GM18502 (cell line): ENCODE measurements around the gene RASGRP4.
"Not testable (repeated sequence)": the region's sequence is repeated elsewhere in the genome, so short reads cannot be mapped to it uniquely, and the experiment has no call there.

Experiments
- ATAC-seq: cut with Tn5 transposase; IDR thresholded peaks from one replicate; pipeline ENCODE4 v1.9.1; 2021; ENCODE audit warnings: mild to moderate bottlenecking; ENCODE audit not compliant: unreplicated experiment, poor library complexity

The RASGRP4 gene, protein sequence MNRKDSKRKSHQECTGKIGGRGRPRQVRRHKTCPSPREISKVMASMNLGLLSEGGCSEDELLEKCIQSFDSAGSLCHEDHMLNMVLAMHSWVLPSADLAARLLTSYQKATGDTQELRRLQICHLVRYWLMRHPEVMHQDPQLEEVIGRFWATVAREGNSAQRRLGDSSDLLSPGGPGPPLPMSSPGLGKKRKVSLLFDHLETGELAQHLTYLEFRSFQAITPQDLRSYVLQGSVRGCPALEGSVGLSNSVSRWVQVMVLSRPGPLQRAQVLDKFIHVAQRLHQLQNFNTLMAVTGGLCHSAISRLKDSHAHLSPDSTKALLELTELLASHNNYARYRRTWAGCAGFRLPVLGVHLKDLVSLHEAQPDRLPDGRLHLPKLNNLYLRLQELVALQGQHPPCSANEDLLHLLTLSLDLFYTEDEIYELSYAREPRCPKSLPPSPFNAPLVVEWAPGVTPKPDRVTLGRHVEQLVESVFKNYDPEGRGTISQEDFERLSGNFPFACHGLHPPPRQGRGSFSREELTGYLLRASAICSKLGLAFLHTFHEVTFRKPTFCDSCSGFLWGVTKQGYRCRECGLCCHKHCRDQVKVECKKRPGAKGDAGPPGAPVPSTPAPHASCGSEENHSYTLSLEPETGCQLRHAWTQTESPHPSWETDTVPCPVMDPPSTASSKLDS

DNA sequence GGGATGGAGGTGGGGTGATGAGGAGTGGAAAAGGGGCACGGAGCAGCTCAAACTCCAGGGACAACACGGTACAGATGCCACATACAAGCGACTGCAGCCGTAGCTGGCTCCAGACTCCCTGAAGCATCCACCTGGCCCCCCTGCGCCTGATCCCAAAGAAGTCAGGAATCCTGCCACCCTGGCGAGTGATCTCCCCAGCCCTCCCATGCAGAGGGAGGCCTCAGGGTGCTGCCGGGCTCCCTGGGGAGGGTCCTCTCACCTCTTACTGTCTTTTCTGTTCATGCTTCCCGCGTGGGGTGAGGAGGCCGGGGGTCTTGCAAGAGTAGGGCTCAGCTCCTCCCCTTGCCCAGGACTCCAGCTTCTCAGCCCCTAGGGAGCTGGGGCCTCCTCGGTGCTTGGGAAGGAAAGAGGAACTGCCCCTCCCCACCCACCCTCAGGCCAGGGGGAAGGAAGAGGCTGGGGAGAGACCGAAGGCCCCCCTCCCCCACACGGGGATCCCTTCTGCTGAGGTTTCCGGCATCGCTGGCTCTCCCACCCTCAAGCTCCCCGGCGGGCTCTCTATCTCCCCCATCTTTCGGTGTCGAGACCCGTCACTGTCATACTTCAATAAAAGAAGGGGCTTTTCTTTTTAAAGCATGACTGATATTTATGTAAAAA is at the start of gene RASGRP4:
TSS of gene RASGRP4 (minus strand) at position 410 of the 657 bp plus-strand sequence. CDS start at position 282, 128 bp downstream.
- no peak for ATAC-seq

DNA sequence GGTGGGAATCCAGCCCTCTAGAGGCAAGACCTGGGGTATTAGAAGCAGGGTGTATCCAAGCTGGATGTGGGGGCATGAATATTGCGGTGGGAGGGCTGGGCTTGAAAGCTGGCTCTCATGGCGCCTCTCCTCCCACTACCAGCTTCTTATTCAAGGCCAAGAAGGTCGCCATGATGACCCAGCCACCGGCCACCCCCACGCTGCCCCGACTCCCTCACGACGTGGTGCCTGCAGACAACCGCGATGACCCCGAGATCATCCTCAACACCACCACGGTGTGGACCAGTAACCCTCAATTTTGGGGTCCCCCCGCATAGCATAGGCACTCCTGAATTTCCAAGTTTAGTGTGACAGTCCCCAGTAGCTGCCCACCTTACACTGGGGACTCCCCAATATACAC is 49.2 kb upstream of the RASGRP4 start:
- no peak for ATAC-seq

DNA sequence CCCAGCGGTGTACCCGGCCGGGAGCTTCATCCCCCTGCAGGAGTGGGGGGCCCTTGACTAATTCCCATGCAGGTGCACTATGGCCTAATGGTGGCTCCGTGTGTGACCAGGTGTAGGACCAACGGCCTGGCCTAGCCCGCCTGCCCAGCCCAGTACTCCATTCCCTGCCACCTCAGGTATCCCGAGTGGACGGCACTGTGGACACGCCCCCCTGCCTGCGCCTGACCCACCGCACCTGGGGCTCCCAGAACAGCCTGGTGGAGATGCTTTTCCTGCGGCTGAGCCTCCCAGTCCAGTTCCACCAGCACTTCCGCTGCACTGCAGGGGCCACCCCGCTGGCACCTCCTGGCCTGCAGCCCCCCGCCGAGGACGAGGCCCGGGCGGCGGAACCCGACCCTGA is 47.2 kb upstream of the RASGRP4 start:
- no peak for ATAC-seq

DNA sequence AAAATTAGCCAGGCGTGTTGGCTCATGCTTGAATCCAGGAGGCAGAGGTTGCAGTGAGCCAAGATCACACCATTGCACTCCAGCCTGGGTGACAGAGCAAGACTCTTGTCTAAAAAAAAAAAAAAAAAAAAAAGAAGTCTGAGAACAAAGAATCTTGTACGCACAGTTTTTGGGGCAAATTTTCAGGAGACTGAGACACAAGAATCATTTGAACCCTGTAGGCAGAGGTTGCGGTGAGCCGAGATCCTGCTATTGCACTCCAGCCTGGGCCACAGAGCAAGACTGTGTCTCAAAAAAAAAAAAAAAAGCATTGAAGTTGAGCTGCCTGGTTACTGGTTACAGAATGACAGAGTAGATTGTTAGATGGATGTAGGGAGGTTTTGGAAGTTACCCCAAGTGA is 46.7 kb upstream of the RASGRP4 start:
- not testable (repeated sequence) for ATAC-seq

DNA sequence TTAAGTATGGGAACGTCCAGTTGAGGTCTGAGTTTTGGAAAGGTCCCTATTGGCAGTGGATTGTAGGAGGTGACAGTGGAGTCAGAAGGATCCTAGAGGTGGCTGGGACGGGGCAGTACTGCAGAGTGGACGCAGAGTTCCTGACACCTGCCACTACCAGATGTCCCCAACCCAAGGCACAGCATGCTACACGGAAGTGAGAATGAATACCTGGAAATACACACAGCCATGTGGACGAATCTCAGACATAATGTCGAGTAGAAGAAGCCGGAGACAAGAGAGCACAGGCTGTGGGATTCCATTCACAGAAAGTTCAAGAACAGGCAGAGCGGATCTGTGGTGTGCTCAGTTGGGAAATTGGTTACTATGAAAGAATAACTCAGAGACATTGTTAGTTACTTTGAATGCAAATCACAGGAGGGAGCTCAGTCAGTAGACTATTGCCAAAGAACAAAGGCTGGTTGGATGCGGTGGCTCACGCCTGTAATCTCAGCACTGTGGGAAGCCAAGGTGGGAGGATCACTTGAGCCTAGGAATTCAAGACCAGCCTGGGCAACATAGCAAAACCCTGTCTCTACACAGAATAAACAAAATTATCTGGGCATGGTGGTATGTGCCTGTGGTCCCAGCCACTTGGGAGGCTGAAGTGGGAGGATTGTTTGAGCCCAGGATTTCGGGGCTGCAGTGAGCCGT is 44.9 kb upstream of the RASGRP4 start:
- ATAC-seq, result no peak

DNA sequence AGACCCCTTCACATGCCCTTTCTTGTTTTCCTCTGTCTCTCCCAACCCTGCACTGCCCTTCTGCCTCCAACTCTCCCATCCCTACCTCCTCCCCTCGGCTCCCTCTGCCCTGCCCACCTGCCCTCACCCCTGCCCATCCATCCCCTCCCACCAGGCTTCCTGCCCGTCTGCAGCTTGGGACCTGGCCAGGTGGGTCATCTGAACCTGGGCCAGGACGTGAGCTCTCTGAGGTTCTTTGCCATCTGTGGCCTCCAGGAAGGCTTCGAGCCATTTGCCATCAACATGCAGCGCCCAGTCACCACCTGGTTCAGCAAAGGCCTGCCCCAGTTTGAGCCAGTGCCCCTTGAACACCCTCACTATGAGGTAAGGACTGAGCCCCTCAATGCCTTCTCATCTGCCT is 43.1 kb upstream of the RASGRP4 start:
- ATAC-seq, result no peak

DNA sequence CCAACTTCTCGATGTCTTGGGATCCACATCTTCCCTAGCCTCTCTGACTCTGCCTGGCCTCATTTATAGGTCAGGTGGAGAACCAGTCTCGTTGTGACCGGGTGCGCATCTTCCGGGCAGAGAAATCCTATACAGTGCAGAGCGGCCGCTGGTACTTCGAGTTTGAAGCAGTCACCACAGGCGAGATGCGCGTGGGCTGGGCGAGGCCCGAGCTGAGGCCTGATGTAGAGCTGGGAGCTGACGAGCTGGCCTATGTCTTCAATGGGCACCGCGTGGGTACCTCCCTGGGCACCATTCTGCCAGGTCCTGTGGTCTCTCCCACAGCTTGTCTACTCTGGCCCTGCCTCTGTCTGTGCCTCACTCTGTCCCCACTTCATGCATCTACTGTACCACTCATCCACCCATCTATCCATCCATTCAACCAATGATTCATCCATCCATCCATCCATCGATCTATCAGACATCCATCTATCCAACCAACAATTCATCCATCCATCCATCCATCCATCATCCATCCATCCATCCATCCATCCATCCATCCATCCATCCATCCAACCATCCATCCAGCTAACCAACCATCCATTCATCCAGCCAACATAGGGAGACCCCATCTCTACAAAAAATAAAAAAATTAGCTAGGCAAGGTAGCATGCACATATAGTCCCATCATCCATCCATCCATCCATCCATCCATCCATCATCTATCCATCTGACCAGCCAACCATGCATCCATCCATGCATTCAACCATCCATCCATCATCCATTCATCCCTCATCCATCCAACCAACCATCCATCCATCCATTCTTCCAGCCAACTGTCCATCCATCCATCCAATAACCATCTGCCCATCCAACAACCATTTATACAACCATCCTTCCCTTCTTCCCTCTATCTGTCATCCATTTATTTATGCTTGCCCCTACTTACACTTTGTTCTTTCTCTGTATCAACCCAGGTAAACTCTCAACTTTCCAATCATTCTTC is 41.8 kb upstream of the RASGRP4 start:
- no peak for ATAC-seq

DNA sequence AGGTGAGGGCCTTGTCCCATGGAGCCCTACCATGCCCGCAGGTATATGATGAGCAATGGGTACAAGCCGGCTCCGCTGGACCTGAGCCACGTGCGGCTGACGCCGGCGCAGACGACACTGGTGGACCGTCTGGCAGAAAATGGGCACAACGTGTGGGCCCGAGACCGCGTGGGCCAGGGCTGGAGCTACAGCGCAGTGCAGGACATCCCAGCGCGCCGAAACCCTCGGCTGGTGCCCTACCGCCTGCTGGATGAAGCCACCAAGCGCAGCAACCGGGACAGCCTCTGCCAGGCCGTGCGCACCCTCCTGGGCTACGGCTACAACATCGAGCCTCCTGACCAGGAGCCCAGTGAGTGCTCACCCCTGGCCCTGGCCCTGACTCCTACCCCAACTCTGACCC is 40.0 kb upstream of the RASGRP4 start:
- no peak for ATAC-seq

DNA sequence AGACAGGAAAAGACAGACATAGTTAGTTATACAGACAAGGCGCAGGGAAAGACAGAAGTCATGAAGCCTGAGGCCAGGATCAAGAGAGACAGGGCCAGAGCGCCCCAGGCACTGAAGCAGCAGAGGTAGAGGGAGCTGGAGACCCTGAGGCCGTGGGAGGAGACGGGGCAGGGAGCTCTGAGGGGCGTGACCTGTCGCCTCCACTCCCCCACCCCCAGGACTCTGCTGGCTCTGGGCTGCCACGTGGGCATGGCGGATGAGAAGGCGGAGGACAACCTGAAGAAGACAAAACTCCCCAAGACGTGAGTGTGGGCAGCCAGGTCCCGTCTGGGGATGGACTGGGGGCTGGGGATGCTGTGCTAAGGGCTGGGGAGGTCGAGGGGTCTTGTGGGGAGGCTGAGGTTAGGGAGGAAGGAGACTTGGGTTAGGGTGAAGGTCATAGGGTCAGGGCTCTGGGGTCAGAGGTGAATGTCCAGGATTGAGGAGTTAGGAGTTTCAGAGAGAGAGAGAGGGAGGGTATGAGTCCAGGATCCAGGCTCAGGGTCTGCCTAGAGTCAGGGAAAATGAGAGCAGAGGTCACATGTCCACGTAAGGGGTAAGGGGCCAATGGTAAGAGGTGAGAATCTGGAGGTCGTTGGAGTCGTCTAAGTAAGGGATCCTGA is 38.5 kb upstream of the RASGRP4 start:
- ATAC-seq, result no peak

DNA sequence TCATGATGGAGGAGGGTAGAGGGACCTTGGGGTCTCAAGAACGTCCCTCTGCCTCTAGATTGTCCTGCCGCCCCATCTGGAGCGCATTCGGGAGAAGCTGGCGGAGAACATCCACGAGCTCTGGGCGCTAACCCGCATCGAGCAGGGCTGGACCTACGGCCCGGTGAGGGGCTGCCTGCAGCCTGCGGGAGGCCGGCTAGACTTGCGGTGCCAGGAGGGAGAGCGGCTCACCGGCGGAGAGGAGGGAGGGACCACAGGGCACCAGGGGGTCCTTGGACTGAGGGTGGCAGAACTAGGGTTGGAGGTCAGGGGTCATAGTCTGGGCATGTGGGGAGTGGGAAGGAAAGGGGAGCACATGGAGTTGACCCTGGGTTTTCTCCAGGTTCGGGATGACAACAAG is 37.3 kb upstream of the RASGRP4 start:
- no peak for ATAC-seq

DNA sequence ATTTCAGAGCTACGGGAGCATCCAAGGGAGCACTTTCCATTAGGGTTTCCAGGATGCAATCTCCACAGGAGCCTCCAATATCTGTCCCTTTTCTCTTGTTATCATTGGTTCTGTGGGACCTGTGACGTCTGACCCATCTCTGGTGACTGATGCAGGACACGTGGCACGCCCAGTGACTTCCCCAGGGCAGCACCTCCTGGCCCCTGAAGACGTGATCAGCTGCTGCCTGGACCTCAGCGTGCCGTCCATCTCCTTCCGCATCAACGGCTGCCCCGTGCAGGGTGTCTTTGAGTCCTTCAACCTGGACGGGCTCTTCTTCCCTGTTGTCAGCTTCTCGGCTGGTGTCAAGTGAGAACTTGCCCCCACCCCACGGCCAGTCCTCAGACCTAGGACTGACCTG is 33.0 kb upstream of the RASGRP4 start:
- no peak for ATAC-seq

DNA sequence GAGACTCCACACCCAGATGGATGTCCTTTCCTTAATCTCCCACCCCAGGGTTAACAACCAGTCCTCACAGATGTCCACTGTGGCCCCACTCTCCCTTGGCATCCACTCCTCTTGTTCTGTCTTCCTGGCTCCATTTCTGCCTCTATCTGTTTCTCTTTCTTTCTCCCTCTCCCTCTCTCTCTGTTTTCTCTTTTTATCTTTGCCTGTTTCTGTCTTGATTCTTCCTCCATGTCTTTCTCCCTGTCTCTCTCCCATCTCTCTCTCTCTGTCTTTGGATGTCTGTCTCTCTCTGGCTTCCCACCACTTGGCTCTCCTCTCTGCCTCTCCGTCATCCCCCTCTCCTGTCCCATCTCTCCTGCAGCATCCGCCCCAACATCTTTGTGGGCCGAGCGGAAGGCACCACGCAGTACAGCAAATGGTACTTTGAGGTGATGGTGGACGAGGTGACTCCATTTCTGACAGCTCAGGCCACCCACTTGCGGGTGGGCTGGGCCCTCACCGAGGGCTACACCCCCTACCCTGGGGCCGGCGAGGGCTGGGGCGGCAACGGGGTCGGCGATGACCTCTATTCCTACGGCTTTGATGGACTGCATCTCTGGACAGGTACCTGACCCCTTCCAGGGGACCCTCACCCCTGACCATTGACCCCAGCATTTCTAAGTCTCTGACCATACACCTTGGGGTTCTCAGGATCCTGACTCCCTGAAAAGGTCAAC is 31.8 kb upstream of the RASGRP4 start:
- ATAC-seq, result no peak

DNA sequence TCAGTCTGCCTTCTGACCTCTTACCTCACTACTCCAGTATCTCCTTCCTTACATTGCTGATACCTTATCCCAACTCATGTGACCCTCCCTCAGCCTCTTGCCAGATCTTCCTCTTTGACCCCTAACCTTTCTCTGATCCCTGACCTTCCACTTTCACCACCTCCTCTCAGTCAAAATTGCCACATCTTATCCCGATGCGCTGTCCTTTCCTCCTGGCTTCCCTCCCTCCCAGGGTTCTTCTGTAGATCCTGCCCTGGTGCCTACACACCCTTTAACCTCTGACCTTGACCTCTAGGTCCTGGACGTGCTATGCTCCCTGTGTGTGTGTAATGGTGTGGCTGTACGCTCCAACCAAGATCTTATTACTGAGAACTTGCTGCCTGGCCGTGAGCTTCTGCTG is 31.2 kb upstream of the RASGRP4 start:
- no peak for ATAC-seq

DNA sequence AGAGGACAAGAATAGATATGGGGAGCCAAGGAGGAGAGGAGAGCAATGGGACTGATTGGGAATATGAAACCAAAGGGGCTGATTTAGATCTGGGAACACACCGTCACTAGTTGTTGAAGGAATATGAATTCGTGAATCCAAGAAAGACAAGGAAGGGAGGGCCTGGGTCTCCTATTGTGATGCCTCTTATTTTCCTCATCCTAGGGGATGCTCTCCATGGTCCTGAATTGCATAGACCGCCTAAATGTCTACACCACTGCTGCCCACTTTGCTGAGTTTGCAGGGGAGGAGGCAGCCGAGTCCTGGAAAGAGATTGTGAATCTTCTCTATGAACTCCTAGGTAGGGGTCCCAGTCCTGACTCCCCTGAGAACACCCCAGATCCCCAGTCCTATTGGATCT is 29.0 kb upstream of the RASGRP4 start:
- ATAC-seq, result no peak

DNA sequence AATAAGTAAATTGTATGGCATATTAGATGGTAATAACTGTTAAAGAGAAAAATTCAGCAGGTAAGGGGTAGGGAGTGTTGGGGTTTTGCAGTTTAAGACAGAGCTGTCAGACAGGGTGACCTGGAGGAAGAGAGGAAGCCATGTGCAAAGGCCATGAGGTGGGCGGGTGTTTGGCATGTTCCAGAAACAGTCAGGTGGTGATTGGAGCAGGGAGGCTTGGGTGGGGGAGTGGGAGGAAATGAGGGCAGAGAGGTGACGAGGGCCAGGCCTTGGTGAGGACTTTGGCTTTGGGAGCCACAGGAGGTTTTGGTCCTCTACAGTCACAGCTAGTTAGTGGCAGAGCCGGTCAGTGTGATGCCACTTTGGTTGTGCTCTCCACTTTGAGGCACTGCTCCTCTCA is 27.6 kb upstream of the RASGRP4 start:
- no peak for ATAC-seq

DNA sequence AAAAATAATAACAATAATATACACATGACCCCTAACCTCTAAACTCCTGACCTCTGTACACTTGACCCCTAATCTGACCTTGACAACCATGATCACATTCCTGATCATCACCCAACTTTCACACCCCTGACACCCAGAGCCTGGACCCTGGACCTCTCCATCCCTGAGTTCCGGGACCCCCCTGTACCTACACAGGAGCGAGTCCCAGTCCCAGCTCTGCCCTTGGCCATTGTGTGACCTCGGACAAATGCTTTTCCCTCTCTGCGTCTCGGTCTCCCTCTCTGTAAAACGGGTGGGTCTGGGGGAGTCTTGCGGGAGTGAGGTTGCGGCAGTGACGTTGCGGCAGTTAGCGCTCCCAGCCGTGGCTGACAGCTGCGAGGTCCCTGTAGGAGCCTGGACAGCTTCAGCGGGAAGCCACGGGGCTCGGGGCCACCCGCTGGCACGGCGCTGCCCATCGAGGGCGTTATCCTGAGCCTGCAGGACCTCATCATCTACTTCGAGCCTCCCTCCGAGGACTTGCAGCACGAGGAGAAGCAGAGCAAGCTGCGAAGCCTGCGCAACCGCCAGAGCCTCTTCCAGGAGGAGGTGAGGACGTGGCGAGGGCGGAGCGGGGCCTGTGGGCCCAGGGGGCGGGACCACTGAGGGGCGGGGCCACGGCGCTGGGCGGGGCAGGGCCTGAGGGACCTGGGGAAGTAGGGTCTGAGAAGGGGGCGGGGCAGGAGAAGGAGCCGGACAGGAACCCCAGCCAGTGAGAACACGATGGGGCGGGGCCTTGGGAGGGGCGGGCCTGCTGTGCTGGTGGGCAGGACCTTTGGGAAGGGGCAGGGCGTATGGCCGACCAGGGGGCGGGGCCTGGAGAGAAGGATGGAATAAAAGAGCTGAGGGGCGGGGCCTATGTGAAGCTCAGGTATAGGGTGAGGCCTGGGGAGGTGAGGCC is 26.7 kb upstream of the RASGRP4 start:
- no peak for ATAC-seq

DNA sequence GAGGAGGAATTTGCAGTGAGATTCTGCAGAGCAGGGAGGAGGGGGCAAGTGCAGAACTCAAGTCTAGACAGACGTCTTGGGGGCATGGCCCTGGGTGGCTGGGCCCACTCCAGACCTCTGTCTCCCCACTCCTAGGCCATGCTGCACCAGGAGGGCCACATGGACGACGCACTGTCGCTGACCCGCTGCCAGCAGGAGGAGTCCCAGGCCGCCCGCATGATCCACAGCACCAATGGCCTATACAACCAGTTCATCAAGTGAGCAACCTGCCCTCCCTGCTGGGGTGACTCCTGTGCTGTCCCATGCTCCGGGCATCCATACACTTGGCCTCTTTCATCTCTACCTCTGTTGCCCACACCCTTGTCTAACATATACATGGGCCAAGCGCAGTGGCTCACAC is 25.6 kb upstream of the RASGRP4 start:
- no peak for ATAC-seq
